Measurements from ENCODE around the gene GADD45GIP1.

- no peak for TF ChIP-seq CTCF (IDR thresholded peaks at IDR 0.05)
- TF ChIP-seq POLR2A (IDR thresholded peaks at IDR 0.05), result no peak
These were observed 12.8 kb downstream of the GADD45GIP1 start for GRCh38 chr19:12944104-12944674.
